ENCODE data around the gene TMEM209. TPM values are rescaled to one million over a fixed set of nuclear protein-coding genes. Genes with fewer than 3 reads are reported as not detected.
A peak's percentile ranks its signal among the peaks of the same experiment; 100 is the strongest.

The TMEM209 gene
- total RNA-seq, 1 donor from 2014 or later, result 15.1 TPM

- Histone ChIP-seq H3K9ac (ENCODE audit: low read length) (no peak overlapping the region), H2AFZ (ENCODE audit: low read depth, low read length) (peak overlapping the region; percentile 3), H3K79me2 (ENCODE audit: insufficient read depth, low read length) (no peaks in the 10 kb centered on the region), H3K27ac (ENCODE audit: low read depth, low read length) (no peak overlapping the region), H3K4me2 (ENCODE audit: low read length) (peak overlapping the region; percentile 25), H3K9me3 (ENCODE audit: insufficient read depth, low read depth, low read length) (no peaks in the 10 kb centered on the region), H3K27me3 (ENCODE audit: insufficient read depth, low read length) (no peaks in the 10 kb centered on the region), H3K4me3 (ENCODE audit: insufficient read depth, low read depth, low read length) (no peak overlapping the region), H3K36me3 (ENCODE audit: insufficient read depth, low read length) (no peaks in the 10 kb centered on the region), H4K20me1 (ENCODE audit: insufficient read depth, low read length) (no peaks in the 10 kb centered on the region), H3K4me1 (ENCODE audit: insufficient read depth, low read length) (peaks cover 2% of the 10 kb centered on the region)
- H3K27ac Mint-ChIP-seq (ENCODE audit: unreplicated experiment), result no peak overlapping the region
- H3K36me3 Mint-ChIP-seq (ENCODE audit: low read depth, unreplicated experiment), result no peaks in the 10 kb centered on the region
- FAIRE-seq (no peak), DNase-seq (ENCODE audit: low read depth) (no peak)
- no peak overlapping the region for H3K4me3 Mint-ChIP-seq (ENCODE audit: unreplicated experiment)
- H3K27me3 Mint-ChIP-seq (ENCODE audit: low read depth, unreplicated experiment), result no peaks in the 10 kb centered on the region
- no peaks in the 10 kb centered on the region for H3K9me3 Mint-ChIP-seq (ENCODE audit: unreplicated experiment)
- H3K4me1 Mint-ChIP-seq (ENCODE audit: low read depth, unreplicated experiment), result no peaks in the 10 kb centered on the region
- TF ChIP-seq CTCF (IDR thresholded peaks at IDR 0.05; ENCODE audit: insufficient read depth, low read depth, low read length), result no peak
- no peak for TF ChIP-seq EZH2 (IDR thresholded peaks at IDR 0.05; ENCODE audit: insufficient read depth, low read length)
Observed at GRCh38 chr7:130210181-130210935, 5.2 kb upstream of the TMEM209 start.

- TF ChIP-seq CTCF (IDR thresholded peaks at IDR 0.05; ENCODE audit: insufficient read depth, low read depth, low read length), result no peak
- no peak for TF ChIP-seq EZH2 (IDR thresholded peaks at IDR 0.05; ENCODE audit: insufficient read depth, low read length)
Observed at GRCh38 chr7:130208516-130208915, 3.3 kb upstream of the TMEM209 start.

GRCh38 chr7:130207642-130208041 lies 2.4 kb upstream of the TMEM209 start, which contains the start of gene SSMEM1:
Gene SSMEM1 (plus strand): TSS chr7:130207860. CDS start chr7:130207911, 51 bp downstream.
- no peaks in the 10 kb centered on the region for H3K9me3 ChIP-seq (ENCODE audit: insufficient read depth, low read depth, low read length)
- no peak within 1 kb of the TSS for H3K9ac ChIP-seq (ENCODE audit: low read length)
- H3K4me1 ChIP-seq (ENCODE audit: insufficient read depth, low read length), result peaks cover 2% of the 10 kb centered on the region
- FAIRE-seq, result no peak
- H3K27me3 ChIP-seq (ENCODE audit: insufficient read depth, low read length), result no peaks in the 10 kb centered on the region
- H3K4me2 ChIP-seq (ENCODE audit: low read length), result no peak within 1 kb of the TSS
- Mint-ChIP-seq H3K4me3 (ENCODE audit: unreplicated experiment) (no peak within 1 kb of the TSS), H3K9me3 (ENCODE audit: unreplicated experiment) (no peaks in the 10 kb centered on the region), H3K4me1 (ENCODE audit: low read depth, unreplicated experiment) (no peaks in the 10 kb centered on the region), H3K27ac (ENCODE audit: unreplicated experiment) (no peak within 1 kb of the TSS), H3K27me3 (ENCODE audit: low read depth, unreplicated experiment) (no peaks in the 10 kb centered on the region), H3K36me3 (ENCODE audit: low read depth, unreplicated experiment) (peaks cover 4% of the 10 kb centered on the region)
- H3K4me3 ChIP-seq (ENCODE audit: insufficient read depth, low read depth, low read length), result no peak within 1 kb of the TSS
- TF ChIP-seq CTCF (IDR thresholded peaks at IDR 0.05; ENCODE audit: insufficient read depth, low read depth, low read length) (no peak), EZH2 (IDR thresholded peaks at IDR 0.05; ENCODE audit: insufficient read depth, low read length) (no peak)
- H2AFZ ChIP-seq (ENCODE audit: low read depth, low read length), result peak within 1 kb of the TSS; percentile 33
- H3K79me2 ChIP-seq (ENCODE audit: insufficient read depth, low read length), result peaks cover 3% of the 10 kb centered on the region
- H4K20me1 ChIP-seq (ENCODE audit: insufficient read depth, low read length), result no peaks in the 10 kb centered on the region
- peaks cover 4% of the 10 kb centered on the region for H3K36me3 ChIP-seq (ENCODE audit: insufficient read depth, low read length)
- H3K27ac ChIP-seq (ENCODE audit: low read depth, low read length), result no peak within 1 kb of the TSS
- peak; percentile 59 for DNase-seq (ENCODE audit: low read depth)

More at GRCh38 chr7:130208516-130208915, 3.3 kb upstream of the TMEM209 start:
- Histone ChIP-seq H3K4me2 (ENCODE audit: low read length) (no peak overlapping the region), H3K27me3 (ENCODE audit: insufficient read depth, low read length) (no peaks in the 10 kb centered on the region), H3K79me2 (ENCODE audit: insufficient read depth, low read length) (peaks cover 3% of the 10 kb centered on the region), H3K27ac (ENCODE audit: low read depth, low read length) (no peak overlapping the region), H3K9ac (ENCODE audit: low read length) (no peak overlapping the region), H3K36me3 (ENCODE audit: insufficient read depth, low read length) (no peaks in the 10 kb centered on the region), H3K9me3 (ENCODE audit: insufficient read depth, low read depth, low read length) (no peaks in the 10 kb centered on the region), H2AFZ (ENCODE audit: low read depth, low read length) (no peak overlapping the region), H3K4me3 (ENCODE audit: insufficient read depth, low read depth, low read length) (no peak overlapping the region), H3K4me1 (ENCODE audit: insufficient read depth, low read length) (peaks cover 2% of the 10 kb centered on the region), H4K20me1 (ENCODE audit: insufficient read depth, low read length) (no peaks in the 10 kb centered on the region)
- no peak for FAIRE-seq
- no peak for DNase-seq (ENCODE audit: low read depth)
- H3K4me3 Mint-ChIP-seq (ENCODE audit: unreplicated experiment), result no peak overlapping the region
- no peaks in the 10 kb centered on the region for H3K27me3 Mint-ChIP-seq (ENCODE audit: low read depth, unreplicated experiment)
- no peaks in the 10 kb centered on the region for H3K36me3 Mint-ChIP-seq (ENCODE audit: low read depth, unreplicated experiment)
- H3K9me3 Mint-ChIP-seq (ENCODE audit: unreplicated experiment), result no peaks in the 10 kb centered on the region
- no peak overlapping the region for H3K27ac Mint-ChIP-seq (ENCODE audit: unreplicated experiment)
- no peaks in the 10 kb centered on the region for H3K4me1 Mint-ChIP-seq (ENCODE audit: low read depth, unreplicated experiment)

All from astrocyte (in vitro differentiated cells and primary cell).